WI38 (cell line): ENCODE measurements around the gene HDAC4.

ENCODE experiments used
- H3K4me3 ChIP-seq: 2 replicates; pipeline ENCODE4 v1.5.1; 2011; ENCODE audit warnings: low read depth, mild to moderate bottlenecking, control low read depth, low read length
- TF ChIP-seq, protein P1 (sequence below): IDR thresholded peaks from 2 replicates; pipeline ENCODE4 v1.5.1; 2012; ENCODE audit warnings: low read depth, mild to moderate bottlenecking, control low read depth, low read length

HDAC4 gene

DNA sequence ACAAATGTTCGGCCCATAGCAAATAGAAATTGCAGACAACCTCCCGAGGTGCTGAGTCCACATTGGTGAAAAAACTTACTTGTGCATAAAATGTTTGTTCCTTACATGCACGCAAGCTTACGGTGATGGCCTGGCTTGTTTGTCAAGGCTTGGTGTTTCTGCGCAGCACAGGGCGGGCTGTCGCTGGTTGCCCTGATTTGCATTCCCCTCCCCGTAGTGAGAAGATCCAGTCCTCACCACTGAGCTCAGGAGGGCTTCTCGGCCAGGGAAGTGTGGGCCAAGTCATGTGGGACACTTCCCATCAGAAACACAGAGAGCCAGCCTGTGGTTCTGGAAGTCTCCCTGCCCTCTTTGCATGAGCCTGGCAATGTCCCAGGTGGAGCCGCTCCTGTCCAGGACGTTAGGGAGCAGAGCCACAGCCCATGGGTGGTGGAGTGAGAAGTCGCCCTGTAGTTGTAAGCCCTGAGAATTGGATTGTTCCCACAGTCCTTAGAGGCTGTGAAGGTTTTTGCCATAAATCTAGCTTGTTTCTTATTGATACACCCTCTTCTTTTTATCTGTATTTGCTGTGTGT lies 400.2 kb downstream of the HDAC4 start:
- H3K4me3 ChIP-seq = no peak overlapping the region
- TF ChIP-seq, protein P1, sequence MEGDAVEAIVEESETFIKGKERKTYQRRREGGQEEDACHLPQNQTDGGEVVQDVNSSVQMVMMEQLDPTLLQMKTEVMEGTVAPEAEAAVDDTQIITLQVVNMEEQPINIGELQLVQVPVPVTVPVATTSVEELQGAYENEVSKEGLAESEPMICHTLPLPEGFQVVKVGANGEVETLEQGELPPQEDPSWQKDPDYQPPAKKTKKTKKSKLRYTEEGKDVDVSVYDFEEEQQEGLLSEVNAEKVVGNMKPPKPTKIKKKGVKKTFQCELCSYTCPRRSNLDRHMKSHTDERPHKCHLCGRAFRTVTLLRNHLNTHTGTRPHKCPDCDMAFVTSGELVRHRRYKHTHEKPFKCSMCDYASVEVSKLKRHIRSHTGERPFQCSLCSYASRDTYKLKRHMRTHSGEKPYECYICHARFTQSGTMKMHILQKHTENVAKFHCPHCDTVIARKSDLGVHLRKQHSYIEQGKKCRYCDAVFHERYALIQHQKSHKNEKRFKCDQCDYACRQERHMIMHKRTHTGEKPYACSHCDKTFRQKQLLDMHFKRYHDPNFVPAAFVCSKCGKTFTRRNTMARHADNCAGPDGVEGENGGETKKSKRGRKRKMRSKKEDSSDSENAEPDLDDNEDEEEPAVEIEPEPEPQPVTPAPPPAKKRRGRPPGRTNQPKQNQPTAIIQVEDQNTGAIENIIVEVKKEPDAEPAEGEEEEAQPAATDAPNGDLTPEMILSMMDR = no peak

DNA sequence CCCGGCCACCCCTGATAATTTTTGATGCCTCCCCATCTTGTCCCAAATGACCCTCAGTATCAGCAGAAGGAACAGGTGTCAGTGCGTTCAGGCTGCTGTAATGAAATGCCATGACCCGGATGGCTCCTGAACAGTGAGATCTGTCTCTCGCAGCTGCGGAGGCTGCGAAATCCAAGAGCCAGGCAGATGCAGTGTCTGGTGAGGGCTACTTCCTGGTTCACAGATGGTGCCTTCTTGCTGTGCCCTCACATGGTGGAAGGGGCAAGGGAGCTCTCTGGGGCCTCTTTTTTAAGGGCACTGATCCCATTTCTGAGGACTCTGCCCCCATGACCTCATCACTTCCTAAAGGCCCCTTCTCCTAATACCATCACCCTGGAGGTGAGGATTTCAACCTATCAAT lies 400.7 kb downstream of the HDAC4 start:
- no peak overlapping the region for H3K4me3 ChIP-seq
- TF ChIP-seq, protein P1 = no peak

DNA sequence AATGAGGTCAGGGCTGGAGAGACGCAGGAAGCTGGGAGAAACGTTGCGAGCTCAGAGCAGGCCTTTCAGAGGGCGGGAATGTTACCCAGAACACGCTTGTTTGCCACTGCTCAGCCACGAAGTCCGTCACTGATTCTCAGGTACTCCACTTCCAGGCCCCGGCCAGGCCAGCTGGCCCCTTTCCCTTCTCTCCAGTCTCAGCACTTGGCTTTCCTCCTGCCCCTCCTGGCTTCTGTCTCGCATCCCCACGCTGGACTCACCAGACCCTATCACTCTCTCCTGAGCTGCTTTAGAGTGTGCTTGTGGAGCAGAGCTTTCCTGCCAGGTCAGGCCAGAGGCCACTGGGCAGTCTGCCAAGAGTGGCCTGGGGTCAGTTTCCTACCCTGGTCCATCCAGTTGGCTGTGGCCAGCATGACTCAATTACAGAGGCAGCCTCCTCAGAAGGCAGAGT lies 401.5 kb downstream of the HDAC4 start:
- no peak overlapping the region for H3K4me3 ChIP-seq
- TF ChIP-seq, protein P1 = no peak

DNA sequence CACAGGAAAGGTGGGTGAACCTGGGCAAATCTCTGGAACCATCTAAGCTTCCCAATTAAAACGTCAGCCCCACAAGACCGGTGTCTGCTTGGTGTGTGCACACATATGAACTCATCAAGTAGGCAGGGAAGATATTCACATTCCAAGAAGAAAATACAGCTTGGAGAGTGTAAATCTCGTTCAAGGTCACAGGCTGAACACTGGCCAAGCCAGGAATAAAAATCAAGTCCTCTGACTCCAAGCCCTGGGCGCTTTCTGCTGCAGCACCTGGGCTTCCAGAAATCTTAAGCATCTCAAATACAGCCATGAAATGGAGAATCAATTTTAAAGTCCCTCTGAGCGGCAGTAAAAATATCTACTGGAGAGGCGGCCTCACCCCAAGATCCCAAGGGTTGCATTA lies 402.0 kb downstream of the HDAC4 start:
- no peak overlapping the region for H3K4me3 ChIP-seq
- TF ChIP-seq, protein P1 = no peak
